ENCODE results near the gene ADSS1.

The ADSS1 gene

DNA sequence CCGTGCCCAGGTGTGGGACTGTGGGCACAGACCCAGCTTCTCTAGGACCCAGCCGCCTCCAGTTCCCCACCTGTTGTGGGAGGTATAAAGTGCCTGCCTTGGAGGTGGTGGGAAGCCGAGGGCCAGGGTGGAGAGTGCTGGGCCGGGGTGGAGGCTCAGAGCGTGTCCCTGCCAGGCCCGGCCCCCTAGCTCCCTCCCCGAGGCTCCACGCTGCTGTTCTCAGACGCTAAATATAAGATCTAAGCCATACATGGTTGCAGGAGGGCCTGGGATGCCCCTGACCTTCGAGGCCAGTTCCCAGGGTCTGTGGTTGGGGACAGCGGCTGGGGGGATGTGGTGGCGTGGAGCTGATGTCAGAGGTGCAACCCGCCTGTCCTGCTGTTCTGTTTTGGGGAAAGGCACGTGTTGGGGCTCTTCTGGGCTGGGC, 23.8 kb upstream of the ADSS1 start:
- no peak for DNase-seq

DNA sequence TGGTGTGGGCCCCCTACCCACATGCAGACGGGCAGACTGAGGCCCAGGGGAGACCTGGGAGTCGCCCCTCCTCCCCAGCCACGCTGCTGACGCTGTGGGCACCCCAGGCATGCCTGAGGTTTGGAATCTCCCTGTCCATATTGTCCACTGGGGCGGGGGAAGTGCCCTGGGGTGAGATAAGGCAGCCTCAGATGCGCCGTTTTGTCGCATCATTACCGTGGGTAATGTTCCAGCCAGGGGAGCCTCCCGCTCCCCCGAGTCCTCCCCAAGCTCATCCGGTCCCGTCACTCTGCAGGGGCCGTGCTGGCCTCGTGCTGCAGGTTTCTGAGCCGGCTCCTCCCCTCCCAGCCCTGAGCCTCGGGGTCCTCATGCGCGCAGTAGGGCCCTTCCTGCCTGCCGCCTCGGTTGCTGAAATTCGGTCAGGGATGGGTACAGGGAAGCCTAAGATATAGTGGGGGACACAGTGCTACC, 23.2 kb upstream of the ADSS1 start:
- DNase-seq, result no peak

DNA sequence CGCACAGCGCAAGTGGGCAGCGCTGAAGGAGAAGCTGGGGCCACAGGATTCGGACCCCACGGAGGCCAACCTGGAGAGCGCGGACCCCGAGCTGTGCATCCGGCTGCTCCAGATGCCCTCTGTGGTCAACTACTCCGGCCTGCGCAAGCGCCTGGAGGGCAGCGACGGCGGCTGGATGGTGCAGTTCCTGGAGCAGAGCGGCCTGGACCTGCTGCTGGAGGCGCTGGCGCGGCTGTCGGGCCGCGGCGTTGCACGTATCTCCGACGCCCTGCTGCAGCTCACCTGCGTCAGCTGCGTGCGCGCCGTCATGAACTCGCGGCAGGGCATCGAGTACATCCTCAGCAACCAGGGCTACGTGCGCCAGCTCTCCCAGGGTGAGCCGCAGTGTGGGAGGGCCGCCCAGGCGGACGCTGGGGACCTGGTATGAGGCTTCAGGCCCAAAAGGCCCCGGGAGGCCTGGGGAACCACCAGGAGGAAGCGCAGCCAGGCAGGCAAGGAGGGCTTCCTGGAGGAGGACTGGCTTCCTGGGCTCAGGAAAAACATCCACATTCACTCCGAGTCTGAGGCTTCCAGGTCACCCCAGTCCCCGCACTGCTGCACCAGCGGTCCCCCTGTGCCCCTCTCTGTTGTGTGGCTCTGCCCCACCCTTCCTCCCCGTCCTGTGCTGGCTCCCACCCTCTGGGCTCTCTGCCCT, 22.5 kb upstream of the ADSS1 start:
- no peak for DNase-seq

DNA sequence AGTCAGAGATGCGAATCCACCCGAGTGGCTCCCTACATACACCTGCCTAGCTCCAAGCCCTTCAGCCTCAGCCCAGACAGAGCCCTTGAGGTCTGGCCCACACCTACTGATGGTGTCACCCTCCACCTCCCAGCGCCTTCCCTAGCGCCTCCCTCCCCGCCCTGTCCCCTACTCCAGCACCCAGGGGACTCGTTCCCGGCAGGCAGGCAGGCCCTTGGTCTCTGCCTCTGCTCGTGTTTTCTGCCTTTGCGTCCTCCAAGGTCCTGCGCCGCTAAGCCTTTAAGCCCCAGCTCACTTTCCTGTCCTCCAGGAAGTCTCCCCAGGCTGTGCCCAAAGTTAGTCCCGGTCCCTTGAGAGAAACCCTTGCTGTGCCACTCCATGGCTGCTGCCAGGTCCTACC, 21.9 kb upstream of the ADSS1 start:
- DNase-seq, result no peak

DNA sequence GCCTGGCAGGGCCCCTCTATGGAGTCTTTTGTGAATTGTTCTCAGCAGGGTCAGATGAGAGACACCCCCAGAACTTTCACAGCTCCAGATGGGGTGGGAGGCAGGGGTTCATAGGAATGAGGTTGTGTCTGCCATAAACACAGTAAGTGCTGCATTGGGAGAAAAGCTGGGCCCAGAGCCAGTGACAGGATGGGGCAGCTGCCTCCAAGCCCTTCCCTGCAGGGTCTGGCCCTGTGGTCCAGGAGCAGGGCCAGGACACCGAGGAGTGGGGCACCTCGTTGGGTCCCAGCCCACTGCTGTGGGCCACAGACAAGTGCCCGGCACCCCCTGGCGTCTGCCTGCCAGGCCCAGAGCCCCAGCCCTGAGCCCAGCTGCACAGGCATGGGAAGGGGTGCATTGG, 21.4 kb upstream of the ADSS1 start:
- no peak for DNase-seq

DNA sequence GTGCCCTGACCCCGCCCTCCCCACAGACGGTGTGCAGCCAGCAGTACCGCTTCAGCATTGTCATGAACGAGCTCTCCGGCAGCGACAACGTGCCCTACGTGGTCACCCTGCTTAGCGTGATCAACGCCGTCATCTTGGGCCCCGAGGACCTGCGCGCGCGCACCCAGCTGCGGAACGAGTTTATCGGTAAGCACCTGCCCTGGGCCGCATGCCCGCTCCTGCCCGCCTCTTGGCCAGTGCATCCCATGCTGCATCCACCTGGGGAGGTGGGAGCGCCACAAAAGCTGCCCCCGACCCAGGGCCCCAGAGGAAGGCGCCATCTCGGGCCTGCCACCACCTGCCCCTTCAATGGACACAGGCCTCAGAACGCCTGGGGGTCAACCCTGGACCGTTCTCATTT, 20.8 kb upstream of the ADSS1 start:
- DNase-seq, result no peak

DNA sequence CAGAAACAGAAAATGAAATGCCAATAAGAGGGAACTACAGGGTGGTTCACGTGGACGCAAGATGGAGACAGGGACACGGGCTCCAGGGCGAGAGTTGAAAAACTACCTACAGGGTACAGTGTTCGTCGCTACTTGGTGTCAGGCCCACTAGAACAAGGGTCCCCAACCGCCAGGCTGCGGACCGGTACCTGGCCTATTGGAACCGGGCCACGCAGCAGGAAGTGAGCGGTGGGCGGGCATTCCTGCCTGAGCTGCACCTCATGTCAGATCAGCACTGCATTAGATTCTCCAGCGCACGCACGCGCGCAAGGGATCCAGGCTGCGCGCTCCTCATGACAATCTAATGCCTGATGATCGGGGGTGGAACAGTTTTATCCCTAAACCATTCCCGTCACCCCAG, 19.8 kb upstream of the ADSS1 start:
- DNase-seq, result no peak

DNA sequence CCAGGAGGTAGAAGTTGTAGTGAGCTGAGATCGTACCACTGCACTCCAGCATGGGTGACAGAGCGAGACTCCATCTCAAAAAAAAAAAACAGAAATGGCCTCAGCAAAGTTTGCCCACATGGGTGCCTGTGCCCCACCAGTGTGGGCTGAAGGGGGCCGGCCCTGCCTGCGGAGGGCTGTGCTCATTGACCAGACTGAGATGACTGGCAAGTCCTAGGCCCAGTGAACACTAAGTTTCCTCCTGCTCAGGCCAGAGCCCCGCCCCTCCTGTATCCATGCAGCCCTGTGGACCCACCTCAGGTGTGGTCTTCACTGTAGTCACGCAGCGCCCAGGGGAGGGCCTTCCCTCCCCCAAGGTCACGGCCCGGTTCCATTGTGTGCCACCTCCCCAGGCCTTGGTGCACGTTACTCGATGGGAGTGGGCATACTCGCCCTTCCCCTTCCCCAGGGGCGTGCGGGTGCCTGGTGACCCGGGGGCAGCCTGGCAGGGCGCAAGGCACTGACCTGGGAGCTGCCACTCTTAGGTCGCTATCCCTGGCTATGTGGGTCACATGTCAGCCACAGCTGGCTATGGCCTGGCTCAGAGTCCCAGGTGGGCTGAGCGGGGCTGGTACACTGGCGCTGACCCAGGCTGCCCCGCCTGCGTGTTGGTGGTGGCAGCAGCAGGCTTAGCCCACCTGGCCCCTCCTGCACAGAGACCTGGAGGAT, 18.5 kb upstream of the ADSS1 start:
- DNase-seq, result no peak

DNA sequence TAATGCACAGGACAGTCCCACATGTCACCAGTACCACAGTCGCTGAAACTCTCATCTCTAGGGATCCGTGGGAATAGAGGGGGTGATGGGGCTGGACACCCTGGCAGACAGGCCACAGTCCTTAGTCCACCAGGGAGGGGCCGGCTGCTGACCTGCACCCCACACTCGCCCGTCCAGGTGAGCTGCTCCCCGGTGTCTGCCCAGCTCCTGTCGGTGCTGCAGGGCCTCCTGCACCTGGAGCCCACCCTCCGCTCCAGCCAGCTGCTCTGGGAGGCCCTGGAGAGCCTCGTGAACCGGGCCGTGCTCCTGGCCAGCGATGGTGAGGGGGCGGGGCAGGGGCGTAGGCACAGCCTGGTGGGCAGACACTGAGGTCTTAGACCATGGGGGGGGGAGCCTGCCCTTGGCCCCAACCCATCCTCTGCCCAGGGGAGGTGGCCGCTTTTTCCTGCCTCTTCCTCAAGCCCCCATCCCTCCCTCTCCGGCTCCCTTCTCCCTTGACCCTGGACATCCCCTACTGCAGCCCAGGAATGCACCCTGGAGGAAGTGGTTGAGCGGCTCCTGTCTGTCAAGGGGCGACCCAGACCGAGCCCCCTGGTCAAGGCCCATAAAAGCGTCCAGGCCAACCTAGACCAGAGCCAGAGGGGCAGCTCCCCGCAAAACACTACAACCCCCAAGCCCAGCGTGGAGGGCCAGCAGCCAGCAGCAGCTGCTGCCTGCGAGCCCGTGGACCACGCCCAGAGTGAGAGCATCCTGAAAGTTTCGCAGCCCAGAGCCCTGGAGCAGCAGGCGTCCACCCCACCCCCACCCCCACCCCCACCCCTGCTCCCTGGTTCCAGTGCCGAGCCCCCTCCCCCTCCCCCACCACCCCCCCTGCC, 17.1 kb upstream of the ADSS1 start:
- peak; percentile 30 for DNase-seq

DNA sequence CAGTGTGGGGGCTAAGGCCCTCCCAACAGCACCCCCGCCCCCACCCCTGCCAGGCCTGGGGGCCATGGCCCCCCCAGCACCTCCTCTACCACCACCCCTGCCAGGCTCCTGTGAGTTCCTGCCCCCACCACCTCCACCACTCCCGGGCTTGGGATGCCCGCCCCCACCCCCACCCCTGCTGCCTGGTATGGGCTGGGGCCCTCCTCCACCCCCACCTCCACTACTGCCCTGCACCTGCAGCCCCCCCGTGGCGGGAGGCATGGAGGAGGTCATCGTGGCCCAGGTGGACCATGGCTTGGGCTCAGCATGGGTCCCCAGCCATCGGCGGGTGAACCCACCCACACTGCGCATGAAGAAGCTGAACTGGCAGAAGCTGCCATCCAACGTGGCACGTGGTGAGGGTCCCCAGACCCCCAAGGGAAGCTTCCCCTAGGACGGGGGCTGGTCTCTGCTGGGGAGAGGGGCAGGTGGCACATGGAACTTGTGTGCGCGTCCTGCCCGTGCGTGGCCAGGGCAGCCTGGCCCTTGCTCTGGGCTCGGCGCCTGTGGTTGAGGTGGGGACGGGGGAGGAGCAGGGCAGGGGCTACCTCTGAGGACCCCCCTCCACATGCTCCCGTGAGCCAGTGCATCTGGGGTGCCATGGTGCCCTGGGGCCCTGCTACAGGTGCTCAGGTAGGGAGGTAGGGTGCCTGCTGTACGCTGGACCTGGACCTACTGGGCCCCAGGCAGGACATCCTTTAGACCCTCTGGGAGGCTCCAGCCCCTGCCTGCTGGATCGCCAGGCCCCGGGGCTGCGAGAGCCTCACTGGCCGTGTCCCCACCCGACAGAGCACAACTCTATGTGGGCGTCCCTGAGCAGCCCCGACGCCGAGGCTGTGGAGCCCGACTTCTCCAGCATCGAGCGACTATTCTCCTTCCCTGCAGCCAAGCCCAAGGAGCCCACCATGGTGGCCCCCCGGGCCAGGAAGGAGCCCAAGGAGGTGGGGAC, 16.1 kb upstream of the ADSS1 start:
- DNase-seq, result no peak

DNA sequence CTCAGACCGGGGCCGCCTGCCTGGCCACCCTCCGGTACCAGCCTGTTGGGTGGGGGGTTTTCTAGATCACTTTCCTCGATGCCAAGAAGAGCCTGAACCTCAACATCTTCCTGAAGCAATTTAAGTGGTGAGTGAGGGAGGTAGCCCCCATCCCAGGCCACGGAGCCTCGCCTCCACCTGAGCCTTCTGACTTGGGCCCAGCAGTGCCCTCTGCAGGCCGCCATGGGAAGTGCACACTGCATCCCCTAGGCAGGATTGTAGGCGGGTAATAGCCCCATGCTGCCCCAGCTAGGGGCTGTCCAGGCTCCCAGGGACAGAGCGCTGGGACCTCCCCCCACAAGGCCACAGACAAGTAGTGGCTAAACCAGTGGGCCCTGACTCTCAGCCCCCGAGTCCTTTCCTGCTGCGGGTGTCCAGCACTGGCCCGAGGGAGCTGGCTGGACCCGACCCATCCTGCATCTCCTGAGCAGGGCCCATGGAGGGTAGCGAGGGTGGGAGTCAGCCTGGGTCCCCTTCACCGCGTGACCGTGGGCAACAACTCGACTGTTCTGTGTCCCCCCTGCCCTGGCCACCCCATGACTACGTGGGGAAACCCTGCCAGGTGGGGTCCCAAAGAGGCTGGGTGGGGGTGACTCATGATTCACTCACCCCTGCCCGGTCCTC, 15.3 kb upstream of the ADSS1 start:
- peak; percentile 79 for DNase-seq

DNA sequence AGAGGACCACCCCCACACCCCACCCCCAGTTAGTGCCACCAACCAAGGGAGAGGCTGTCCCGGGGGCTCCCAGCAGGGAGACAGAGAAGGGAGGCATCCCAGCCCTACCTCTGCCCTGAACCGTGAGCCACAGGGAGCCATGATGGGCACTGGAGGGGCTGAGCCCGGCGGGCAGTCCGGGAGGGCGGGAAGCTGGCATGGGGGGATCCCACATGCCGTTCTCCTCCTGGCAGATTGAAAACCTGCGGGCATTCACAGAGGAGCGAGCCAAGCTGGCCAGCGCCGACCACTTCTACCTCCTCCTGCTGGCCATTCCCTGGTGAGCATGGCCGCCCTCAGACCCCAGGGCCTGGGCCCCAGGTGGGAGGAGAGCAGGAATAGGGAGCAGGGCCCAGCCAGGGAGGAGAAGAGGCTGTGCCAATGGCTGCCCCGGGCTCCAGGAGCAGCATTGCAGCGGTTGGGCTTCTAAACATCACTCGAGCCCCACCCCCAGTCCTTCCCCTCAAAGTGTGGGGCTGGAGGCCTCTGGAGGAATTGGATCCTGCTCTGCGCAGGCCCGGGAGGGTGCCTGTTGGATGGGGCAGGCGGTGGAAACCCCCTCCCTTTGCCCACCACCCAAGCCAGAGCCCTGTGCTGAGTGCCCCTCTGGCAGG, 14.5 kb upstream of the ADSS1 start:
- no peak for DNase-seq

DNA sequence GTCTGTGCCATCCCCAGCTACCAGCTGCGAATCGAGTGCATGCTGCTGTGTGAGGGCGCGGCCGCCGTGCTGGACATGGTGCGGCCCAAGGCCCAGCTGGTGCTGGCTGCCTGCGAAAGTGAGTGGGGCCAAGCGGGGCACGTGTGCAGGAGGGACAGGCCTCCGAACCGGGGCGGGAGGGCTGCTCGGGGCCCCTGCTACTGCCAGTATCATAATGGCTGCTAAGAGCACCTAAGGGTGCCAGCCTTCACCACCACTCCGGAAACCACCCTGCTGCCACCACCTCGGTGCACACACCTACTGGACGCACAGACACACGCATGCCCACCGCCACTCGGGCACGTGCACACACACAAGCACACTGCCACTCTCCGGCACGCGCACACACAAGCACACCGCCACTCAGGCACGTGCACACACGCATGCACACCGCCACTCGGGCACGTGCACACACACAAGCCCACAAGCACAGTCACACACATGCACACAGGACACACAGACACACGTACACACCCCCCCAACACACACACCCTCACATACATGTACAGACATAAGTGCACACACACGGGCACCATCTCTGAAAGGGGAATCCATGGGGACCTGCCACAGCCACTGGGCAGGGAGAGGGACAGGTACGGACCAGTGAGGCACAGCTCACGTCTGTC, 13.8 kb upstream of the ADSS1 start:
- DNase-seq, result no peak

DNA sequence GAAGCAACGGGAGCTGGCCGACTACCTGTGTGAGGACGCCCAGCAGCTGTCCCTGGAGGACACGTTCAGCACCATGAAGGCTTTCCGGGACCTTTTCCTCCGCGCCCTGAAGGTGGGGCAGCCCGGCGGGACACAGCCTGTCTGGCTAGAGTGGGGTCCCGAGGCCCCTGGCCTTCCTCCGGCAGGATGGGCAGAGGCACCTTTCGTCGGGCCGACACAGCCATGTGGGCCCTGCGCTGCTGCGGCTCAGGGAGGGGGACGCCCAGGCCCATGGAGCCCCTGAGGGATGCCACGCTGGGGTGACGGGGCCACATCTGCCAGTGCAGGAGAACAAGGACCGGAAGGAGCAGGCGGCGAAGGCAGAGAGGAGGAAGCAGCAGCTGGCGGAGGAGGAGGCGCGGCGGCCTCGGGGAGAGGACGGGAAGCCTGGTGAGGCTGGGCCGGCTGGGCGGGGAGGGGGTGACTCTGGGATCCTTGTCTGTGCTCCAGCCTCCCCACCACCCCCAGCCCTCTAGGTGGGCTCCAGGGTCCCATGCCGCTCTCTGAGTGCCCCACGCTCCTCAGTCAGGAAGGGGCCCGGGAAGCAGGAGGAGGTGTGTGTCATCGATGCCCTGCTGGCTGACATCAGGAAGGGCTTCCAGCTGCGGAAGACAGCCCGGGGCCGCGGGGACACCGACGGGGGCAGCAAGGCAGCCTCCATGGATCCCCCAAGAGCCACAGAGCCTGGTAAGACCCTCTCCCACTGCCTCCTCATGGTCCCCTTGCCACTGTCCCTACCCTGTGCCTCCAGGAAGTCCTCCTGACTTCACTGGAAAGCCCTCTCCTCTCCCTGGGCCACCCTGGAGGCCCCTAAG, 10.9 kb upstream of the ADSS1 start:
- DNase-seq, result no peak

DNA sequence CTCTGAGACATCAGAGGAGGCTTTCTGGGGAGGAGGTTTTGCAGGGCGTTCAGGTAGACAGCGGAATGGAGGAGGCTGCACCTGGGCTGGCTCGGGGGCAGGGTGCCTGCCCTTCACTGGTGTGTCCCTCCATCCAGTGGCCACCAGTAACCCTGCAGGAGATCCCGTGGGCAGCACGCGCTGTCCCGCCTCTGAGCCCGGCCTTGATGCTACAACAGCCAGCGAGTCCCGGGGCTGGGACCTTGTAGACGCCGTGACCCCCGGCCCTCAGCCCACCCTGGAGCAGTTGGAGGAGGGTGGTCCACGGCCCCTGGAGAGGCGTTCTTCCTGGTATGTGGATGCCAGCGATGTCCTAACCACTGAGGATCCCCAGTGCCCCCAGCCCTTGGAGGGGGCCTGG, 10.0 kb upstream of the ADSS1 start:
- no peak for DNase-seq

DNA sequence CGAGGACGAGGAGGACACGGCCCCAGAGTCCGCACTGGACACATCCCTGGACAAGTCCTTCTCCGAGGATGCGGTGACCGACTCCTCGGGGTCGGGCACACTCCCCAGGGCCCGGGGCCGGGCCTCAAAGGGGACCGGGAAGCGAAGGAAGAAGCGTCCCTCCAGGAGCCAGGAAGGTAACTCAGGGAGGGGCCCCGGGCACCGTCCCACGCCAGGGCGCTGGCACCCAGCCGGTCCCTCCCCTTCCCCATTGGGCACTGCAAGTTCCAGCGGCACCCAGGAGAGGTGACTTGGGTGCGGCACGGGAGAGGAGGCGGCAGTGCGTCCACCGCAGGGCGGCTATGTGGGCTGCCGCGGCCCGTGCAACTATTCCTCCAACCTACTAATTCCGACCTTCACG, 9.3 kb upstream of the ADSS1 start:
- DNase-seq, result no peak

DNA sequence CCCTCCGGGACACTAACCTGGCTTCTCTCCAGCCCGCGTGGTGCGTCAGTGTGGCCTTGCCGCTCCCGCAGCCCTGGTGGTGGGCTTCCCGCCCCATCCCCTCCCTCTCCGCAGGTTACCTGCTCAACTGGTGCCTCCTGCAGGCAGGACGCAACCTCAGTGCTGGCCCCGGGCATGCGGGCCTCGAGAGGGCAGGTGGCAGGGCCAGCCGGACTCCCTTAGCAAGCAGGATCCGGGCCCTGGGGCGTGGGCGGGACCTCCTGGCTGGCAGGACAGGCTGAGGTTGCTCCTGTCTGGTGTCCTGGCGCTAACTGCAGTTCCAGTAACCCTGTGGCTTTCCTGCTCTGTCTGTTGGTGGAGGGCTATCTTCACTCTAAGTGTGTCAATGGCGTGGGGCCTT, 8.6 kb upstream of the ADSS1 start:
- no peak for DNase-seq

DNA sequence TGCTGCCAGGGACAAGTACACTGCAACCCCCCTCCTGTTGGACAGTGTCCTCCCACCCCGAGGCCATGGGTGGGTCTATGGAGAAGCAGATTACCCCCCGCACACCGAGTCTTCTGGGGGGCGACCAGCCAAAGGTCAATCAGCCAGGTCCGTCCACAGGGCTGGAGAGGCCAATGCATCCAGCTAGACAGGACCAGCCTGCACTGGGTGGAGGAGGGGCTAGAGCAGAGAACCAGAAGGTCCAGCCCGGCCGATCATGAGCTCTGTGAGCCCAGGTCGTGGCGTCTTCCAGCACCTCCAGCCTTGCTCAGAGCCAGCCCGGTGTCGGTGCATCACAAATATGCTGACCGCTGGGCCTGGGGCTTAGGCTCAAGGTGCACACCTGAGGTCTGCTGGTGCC, 8.2 kb upstream of the ADSS1 start:
- no peak for DNase-seq

DNA sequence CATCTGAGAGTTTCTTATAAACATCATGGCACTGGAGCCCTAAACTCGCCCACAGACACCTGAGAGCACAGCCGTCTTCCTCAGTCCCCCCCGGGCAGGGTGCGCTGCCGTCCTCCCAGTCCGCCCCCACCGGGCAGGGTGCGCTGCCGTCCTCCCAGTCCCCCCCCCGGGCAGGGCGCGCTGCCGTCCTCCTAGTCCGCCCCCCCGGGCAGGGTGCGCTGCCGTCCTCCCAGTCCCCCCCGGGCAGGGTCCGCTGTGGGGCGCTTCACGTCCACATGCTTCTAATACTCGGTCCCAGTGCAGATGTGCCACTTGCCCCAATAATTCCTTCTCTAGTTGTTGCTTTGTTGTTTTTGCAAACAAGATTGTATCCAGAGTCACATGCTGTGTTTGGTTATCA, 6.9 kb upstream of the ADSS1 start:
- DNase-seq, result no peak

DNA sequence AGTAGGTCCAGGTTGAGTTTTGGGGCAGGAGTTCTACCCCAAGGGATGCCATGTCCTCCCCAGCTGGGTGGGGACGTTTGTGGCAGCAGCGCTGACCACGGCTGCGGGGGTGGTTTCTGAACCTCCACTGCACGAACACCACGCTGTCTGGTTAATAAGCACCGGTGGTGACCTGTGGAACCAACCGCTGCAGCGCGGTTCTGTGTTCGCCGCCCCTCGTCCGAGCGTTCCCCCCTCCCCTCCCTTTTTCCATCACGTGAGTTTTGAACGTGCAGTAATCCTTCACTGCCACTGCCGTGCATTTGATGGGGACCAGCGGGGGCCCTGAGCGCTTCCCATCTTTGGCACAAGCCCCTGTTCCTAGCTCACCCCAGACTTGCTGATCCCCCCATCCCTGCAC, 6.4 kb upstream of the ADSS1 start:
- no peak for DNase-seq

Measured in NCI-H1694 treated with DMSO at 0.1 percent for 48 hours (cell line).